T-cell (primary cell): ENCODE results near the gene ADD3. TPM values are rescaled to one million over a fixed set of nuclear protein-coding genes. Genes with fewer than 3 reads are reported as not detected.

Experiments
- ATAC-seq, 4 experiments: fragments of 200-7000 bp in 3 of 4; fragments of 150-1000 bp in 1 of 4; cut with Tn5 transposase; replicated peaks in 1 of 4; 1 replicate in 3 of 4; 2 replicates in 1 of 4; pipeline ENCODE4 v1.10.0; 2021; ENCODE audit warnings: moderate library complexity in 3 of 4, mild to moderate bottlenecking in 2 of 4, moderate number of reproducible peaks in 1 of 4
- CTCF ChIA-PET, 2 donors: fragments of 300-600 bp; sonication (Branson Sonifier 250); formaldehyde crosslinking; loops; one replicate each; lab custom pipeline; 2022; ENCODE audit warnings: antibody characterized with exemption in 2 of 2; lab: Charles Lee
- POLR2A ChIA-PET, 2 donors: fragments of 300-600 bp; sonication (Branson Sonifier 250); formaldehyde crosslinking; loops; one replicate each; lab custom pipeline; 2022; ENCODE audit warnings: antibody characterized with exemption in 2 of 2; lab: Charles Lee
- DNase-seq, 35 experiments: peaks; one replicate each; pipeline versions ENCODE4 v3.0.0 to v3.0.0-alpha.2; 2013 to 2023
- H3K27ac ChIP-seq: one replicate; pipeline ENCODE4 v1.5.1; 2013; ENCODE audit warnings: low read length
- H3K27me3 ChIP-seq, 2 experiments: replicated peaks in 1 of 2; 1 replicate in 1 of 2; 2 replicates in 1 of 2; pipeline versions ENCODE4 v1.6.1 to v1.7.0; 2013; ENCODE audit warnings: low read length in 1 of 2, mixed read lengths in 1 of 2; ENCODE audit not compliant: control insufficient read depth in 2 of 2, insufficient read depth in 2 of 2; ENCODE audit errors: extremely low read depth in 1 of 2
- H3K36me3 ChIP-seq, 2 donors: 1 replicate in 1 of 2; 2 replicates in 1 of 2; pipeline versions ENCODE4 v1.6.1 to v1.7.0; 2013; ENCODE audit warnings: low read length in 1 of 2; ENCODE audit not compliant: control insufficient read depth in 2 of 2, insufficient read depth in 1 of 2; ENCODE audit errors: extremely low read depth in 1 of 2
- H3K4me1 ChIP-seq, 2 experiments: 1 replicate in 1 of 2; 2 replicates in 1 of 2; pipeline versions ENCODE4 v1.6.1 to v1.7.0; 2013; ENCODE audit warnings: low read length in 2 of 2, mixed read lengths in 1 of 2; ENCODE audit not compliant: insufficient read depth in 2 of 2, control insufficient read depth in 1 of 2; ENCODE audit errors: extremely low read depth in 1 of 2
- H3K4me3 ChIP-seq, 2 donors: 1 replicate in 1 of 2; 2 replicates in 1 of 2; pipeline versions ENCODE4 v1.5.1 to v1.7.0; 2013; ENCODE audit warnings: mild to moderate bottlenecking in 2 of 2, low read length in 1 of 2, moderate library complexity in 1 of 2; ENCODE audit not compliant: control insufficient read depth in 1 of 2; ENCODE audit errors: extremely low read depth in 1 of 2
- H3K9me3 ChIP-seq: 2 replicates; pipeline ENCODE4 v1.7.0; 2013
- H3K27ac Mint-ChIP-seq, 2 donors: one replicate each; pipeline ENCODE4 v1.8.0; 2020 to 2021; ENCODE audit warnings: mild to moderate bottlenecking in 2 of 2, mixed read lengths in 2 of 2
- H3K27me3 Mint-ChIP-seq, 2 donors: one replicate each; pipeline ENCODE4 v1.8.0; 2021 to 2022; ENCODE audit warnings: mixed read lengths in 2 of 2
- H3K36me3 Mint-ChIP-seq: one replicate; pipeline ENCODE4 v1.8.0; 2021; ENCODE audit warnings: mixed read lengths
- H3K4me1 Mint-ChIP-seq, 3 donors: one replicate each; pipeline ENCODE4 v1.8.0; 2020 to 2022; ENCODE audit warnings: mixed read lengths in 3 of 3, mild to moderate bottlenecking in 1 of 3
- H3K4me3 Mint-ChIP-seq, 3 donors: one replicate each; pipeline ENCODE4 v1.8.0; 2020 to 2022; ENCODE audit warnings: mild to moderate bottlenecking in 3 of 3, mixed read lengths in 3 of 3, moderate library complexity in 3 of 3
- H3K9me3 Mint-ChIP-seq, 3 donors: one replicate each; pipeline ENCODE4 v1.8.0; 2020 to 2022; ENCODE audit warnings: mixed read lengths in 3 of 3
- WGBS: methylation state at CpG from one replicate; pipeline ENCODE4 v1.1.5; 2013; ENCODE audit warnings: missing lambda C conversion rate; ENCODE audit not compliant: insufficient coverage; 5-methylcytosine and 5-hydroxymethylcytosine counted together
- total RNA-seq, 35 experiments: library from RNA in 6 of 35; stranded (reverse) in 6 of 35; fragments of 120-200 nt in 1 of 35; gene quantifications; one replicate each; pipeline versions ENCODE4 v1.2.1 to v1.2.4 and lab custom pipeline; 2013 to 2026

The ADD3 gene
- total RNA-seq (100 to 1,000 TPM; 296 to 481 (median 303) TPM), total RNA-seq (lab: John Stamatoyannopoulos, UW) (59.1 to 680 (median 347) reads per million in 29 experiments)
- total RNA-seq (2013) = 403 TPM

- H3K9me3 Mint-ChIP-seq = no peaks in the 10 kb centered on the region
- POLR2A ChIA-PET = interaction anchor here (0.5 to 1.2 kb wide), 7 partner anchors 37 to 207 kb away, joined by 3 to 7 read pairs (median 5); no protein-coding TSS in a partner anchor
- ATAC-seq = peak; percentile 70 to 76 (median 73)
- under 1% methylated on average over 71 of the region's 83 CpGs for WGBS
- DNase-seq = peak; percentile 83 to 95 (median 89)
- H3K36me3 Mint-ChIP-seq = no peaks in the 10 kb centered on the region
- peaks cover 43 to 49% (median 48%) of the 10 kb centered on the region in 3 donors for H3K4me1 Mint-ChIP-seq
- H3K36me3 ChIP-seq = no peaks in the 10 kb centered on the region
- peak within 1 kb of the TSS; percentile 71 for H3K27ac ChIP-seq
- H3K4me3 ChIP-seq = peak within 1 kb of the TSS; percentile 85 to 88
- no peak within 1 kb of the TSS for H3K4me3 Mint-ChIP-seq
- H3K4me1 ChIP-seq = peaks cover 21 to 45% of the 10 kb centered on the region in 2 experiments
- H3K27ac Mint-ChIP-seq = peak within 1 kb of the TSS; percentile 96 to 99
- CTCF ChIA-PET = interaction anchor here (0.6 to 1.2 kb wide), 6 partner anchors 32 to 124 kb away, joined by 3 to 6 read pairs (median 4); no protein-coding TSS in a partner anchor
- H3K27me3 Mint-ChIP-seq = no peaks in the 10 kb centered on the region
- no peaks in the 10 kb centered on the region for H3K9me3 ChIP-seq
- no peaks in the 10 kb centered on the region for H3K27me3 ChIP-seq
These were observed at the start of gene ADD3 for GRCh38 chr10:110007701-110008517. Gene ADD3 (plus strand): TSS chr10:110007984. CDS start chr10:110100654, 92,670 bp downstream.

GRCh38 chr10:109958059-109958458, 49.7 kb upstream of the ADD3 start:
- Mint-ChIP-seq H3K9me3 (no peaks in the 10 kb centered on the region), H3K36me3 (no peaks in the 10 kb centered on the region), H3K27me3 (no peaks in the 10 kb centered on the region), H3K27ac (peak overlapping the region in 1 of 2 donors; percentile 39), H3K4me1 (peaks cover 0 to 11% (median 2%) of the 10 kb centered on the region in 3 donors), H3K4me3 (no peak overlapping the region)
- H3K27ac ChIP-seq = no peak overlapping the region
- CTCF ChIA-PET = no interaction called here
- H3K9me3 ChIP-seq = no peaks in the 10 kb centered on the region
- H3K4me3 ChIP-seq = no peak overlapping the region
- 95% methylated on average over 2 of the region's 2 CpGs for WGBS
- POLR2A ChIA-PET = no interaction called here
- H3K36me3 ChIP-seq = no peaks in the 10 kb centered on the region
- no peak for ATAC-seq
- H3K4me1 ChIP-seq = no peaks in the 10 kb centered on the region
- no peaks in the 10 kb centered on the region for H3K27me3 ChIP-seq
- no peak for DNase-seq

GRCh38 chr10:109959259-109960145, 48.3 kb upstream of the ADD3 start:
- Mint-ChIP-seq H3K27me3 (no peaks in the 10 kb centered on the region), H3K4me1 (peaks cover 2 to 11% (median 2%) of the 10 kb centered on the region in 3 donors), H3K36me3 (no peaks in the 10 kb centered on the region), H3K27ac (no peak overlapping the region), H3K4me3 (no peak overlapping the region), H3K9me3 (no peaks in the 10 kb centered on the region)
- Histone ChIP-seq H3K9me3 (no peaks in the 10 kb centered on the region), H3K4me1 (no peaks in the 10 kb centered on the region), H3K4me3 (no peak overlapping the region), H3K27me3 (no peaks in the 10 kb centered on the region), H3K36me3 (no peaks in the 10 kb centered on the region), H3K27ac (no peak overlapping the region)
- DNase-seq (no peak), ATAC-seq (no peak)
- ChIA-PET POLR2A (interaction anchor here in 1 of 2 donors (0.6 kb wide), 1 partner anchor 17 kb away, joined by 3 read pairs; no protein-coding TSS in a partner anchor), CTCF (no interaction called here)
- 93% methylated on average over 2 of the region's 8 CpGs for WGBS

GRCh38 chr10:109960682-109961081, 47.1 kb upstream of the ADD3 start:
- no peak for ATAC-seq
- Mint-ChIP-seq H3K36me3 (no peaks in the 10 kb centered on the region), H3K27ac (no peak overlapping the region), H3K4me3 (no peak overlapping the region), H3K27me3 (no peaks in the 10 kb centered on the region), H3K9me3 (no peaks in the 10 kb centered on the region), H3K4me1 (peaks cover 2 to 5% (median 2%) of the 10 kb centered on the region in 3 donors)
- DNase-seq = no peak
- Histone ChIP-seq H3K4me1 (no peaks in the 10 kb centered on the region), H3K36me3 (no peaks in the 10 kb centered on the region), H3K9me3 (no peaks in the 10 kb centered on the region), H3K27me3 (no peaks in the 10 kb centered on the region), H3K27ac (no peak overlapping the region), H3K4me3 (no peak overlapping the region)
- POLR2A ChIA-PET = interaction anchor here in 1 of 2 donors (0.6 kb wide), 1 partner anchor 9 kb away, joined by 3 read pairs; no protein-coding TSS in a partner anchor
- WGBS = 100% methylated on average over 1 of the region's 2 CpGs
- CTCF ChIA-PET = no interaction called here

GRCh38 chr10:109961174-109962001, 46.4 kb upstream of the ADD3 start:
- no peak overlapping the region for H3K4me3 Mint-ChIP-seq
- ChIA-PET CTCF (no interaction called here), POLR2A (interaction anchor here (0.6 kb wide), 2 partner anchors 9 to 133 kb away, joined by 3 read pairs; no protein-coding TSS in a partner anchor)
- Histone ChIP-seq H3K4me1 (no peaks in the 10 kb centered on the region), H3K27ac (no peak overlapping the region), H3K27me3 (no peaks in the 10 kb centered on the region), H3K9me3 (no peaks in the 10 kb centered on the region), H3K36me3 (no peaks in the 10 kb centered on the region), H3K4me3 (no peak overlapping the region)
- H3K36me3 Mint-ChIP-seq = no peaks in the 10 kb centered on the region
- 83% methylated on average over 1 of the region's 5 CpGs for WGBS
- no peak for ATAC-seq
- no peak overlapping the region for H3K27ac Mint-ChIP-seq
- H3K9me3 Mint-ChIP-seq = no peaks in the 10 kb centered on the region
- no peaks in the 10 kb centered on the region for H3K27me3 Mint-ChIP-seq
- no peak for DNase-seq
- peaks cover 2 to 4% (median 2%) of the 10 kb centered on the region in 3 donors for H3K4me1 Mint-ChIP-seq
